Omental fat pad (tissue), 4 donors: ENCODE measurements around the gene ZC3H14. TPM values are rescaled to one million over a fixed set of nuclear protein-coding genes. Genes with fewer than 3 reads are reported as not detected.
A peak's percentile ranks its signal among the peaks of the same experiment; 100 is the strongest.

ENCODE experiments used
- ATAC-seq: fragments of 150-250 bp; one replicate; pipeline ENCODE4 v1.9.1; 2016; ENCODE audit warnings: mild to moderate bottlenecking, moderate library complexity; ENCODE audit not compliant: low FRiP score
- DNase-seq: peaks from one replicate; pipeline ENCODE4 v3.0.0-alpha.2; 2019; ENCODE audit warnings: low spot score
- CTCF ChIP-seq, 3 donors: fragments of 450-650 bp; IDR thresholded peaks; one replicate each; pipeline ENCODE4 v1.5.1; 2016 to 2017; ENCODE audit warnings: antibody characterized with exemption in 3 of 3, mild to moderate bottlenecking in 3 of 3, moderate library complexity in 2 of 3
- total RNA-seq, 4 donors: library from RNA; depleted of rRNA; stranded (reverse); fragments of >200 nt; gene quantifications; one replicate each; pipeline ENCODE4 v1.1.0, GENCODE V29; 2016

The ZC3H14 gene
- total RNA-seq, 4 donors from 2014 or later, result 66.2 to 72.8 (median 69.5) TPM

- DNase-seq (no peak), ATAC-seq (no peak)
- TF ChIP-seq CTCF (IDR thresholded peaks at IDR 0.05), result no peak
Observed at GRCh38 chr14:88551980-88552431, 10.8 kb upstream of the ZC3H14 start.

GRCh38 chr14:88552876-88553275 lies 10.0 kb upstream of the ZC3H14 start:
- ATAC-seq (no peak), DNase-seq (no peak)
- TF ChIP-seq CTCF (IDR thresholded peaks at IDR 0.05), result no peak

DNA sequence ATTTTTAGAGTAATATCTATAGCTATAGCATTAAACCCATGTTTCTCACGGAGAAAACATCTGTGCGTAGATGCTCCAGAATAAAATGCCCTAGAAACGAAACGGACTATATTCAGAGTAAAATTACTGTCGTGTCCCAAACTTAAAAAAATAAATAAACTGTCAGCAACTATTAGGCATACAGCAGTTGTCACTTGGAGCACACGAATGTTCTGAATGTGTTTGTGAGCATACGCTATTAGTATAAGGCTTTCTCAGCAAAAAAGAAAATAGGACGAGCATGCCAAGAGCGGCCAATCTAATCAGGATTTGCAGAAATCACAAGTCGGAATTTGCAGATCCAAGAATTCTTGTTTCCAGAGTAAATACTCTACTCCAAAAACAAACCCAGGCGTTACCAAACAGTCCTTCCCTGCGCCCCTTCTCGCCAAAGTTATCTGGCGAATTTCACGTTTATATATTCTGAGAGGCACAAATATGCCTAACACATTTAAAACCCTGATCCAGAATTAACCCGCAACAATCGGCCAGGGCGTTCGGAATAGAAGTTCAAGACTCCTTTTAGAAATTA lies 8.9 kb upstream of the ZC3H14 start:
- ATAC-seq (no peak), DNase-seq (no peak)
- TF ChIP-seq CTCF (IDR thresholded peaks at IDR 0.05), result no peak

DNA sequence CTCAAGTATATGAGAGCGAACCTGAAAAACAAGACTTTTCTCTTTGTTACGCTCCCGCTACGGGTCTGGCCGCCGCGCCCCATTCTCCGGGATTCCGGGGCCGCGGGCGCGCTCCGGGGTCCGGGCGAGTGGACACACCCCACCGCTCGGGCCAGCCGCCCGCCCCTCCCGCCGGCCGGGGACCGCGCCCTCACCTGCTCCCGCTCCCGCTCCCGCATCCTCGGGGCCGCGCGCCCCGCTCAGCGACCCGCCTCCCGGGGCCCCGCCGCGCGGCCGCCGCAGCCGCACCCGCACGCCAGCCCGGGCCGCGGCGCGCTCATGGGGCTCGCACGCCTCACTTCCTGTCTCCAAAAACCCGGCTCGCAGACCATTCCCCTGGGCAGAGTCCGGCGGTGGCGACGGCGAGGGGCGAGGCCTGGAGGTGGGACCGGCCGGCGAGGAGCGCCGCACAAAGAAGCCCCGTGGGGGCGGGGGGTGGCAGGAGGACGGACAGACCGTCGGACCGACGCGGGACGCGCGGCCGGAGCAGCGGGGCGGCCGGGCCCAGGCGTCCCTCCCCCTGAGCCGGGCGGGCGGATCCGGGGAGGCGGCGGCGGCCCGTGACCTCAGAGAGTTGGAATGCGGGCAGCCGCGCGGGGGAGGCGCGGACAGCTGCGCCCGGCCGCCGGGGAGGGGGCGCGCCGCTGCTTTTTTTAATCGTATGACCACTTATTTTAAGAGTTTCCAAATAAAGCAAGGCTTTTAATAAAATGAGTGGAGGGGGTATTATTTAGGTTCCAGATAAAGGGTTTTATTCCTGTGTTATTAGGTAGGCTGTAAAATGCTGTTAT lies 8.2 kb upstream of the ZC3H14 start, which contains the start of gene PTPN21:
PTPN21 (minus strand) TSS at position 551 of the 830 bp plus-strand sequence. CDS start 4,590 bp downstream, outside the sequence.
- DNase-seq, result no peak
- no peak for TF ChIP-seq CTCF (IDR thresholded peaks at IDR 0.05)
- peak; percentile 87 for ATAC-seq

- no peak for DNase-seq
- no peak for TF ChIP-seq CTCF (IDR thresholded peaks at IDR 0.05)
- ATAC-seq, result no peak
Observed at GRCh38 chr14:88556581-88556980, 6.3 kb upstream of the ZC3H14 start.

DNA sequence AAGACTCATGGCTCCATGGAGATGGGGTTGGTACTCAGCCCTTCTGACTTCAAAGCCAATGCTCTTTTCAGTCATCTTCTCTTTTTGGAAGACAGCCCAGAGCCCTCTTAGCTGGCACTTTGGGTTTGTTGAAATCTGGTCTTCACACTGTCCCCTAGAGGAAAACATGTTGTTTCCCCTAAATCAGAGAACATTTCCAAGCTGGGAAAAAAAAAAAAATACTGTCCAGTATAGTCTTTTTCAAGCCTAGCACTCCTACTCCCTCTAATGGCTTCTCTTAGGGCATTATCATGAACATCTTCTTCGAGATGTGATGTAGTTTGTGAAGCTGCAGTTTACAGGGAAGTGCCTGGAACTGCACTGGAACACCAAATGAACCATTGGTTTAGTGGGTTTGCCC lies 3.0 kb upstream of the ZC3H14 start:
- ATAC-seq, result no peak
- TF ChIP-seq CTCF (IDR thresholded peaks at IDR 0.05), result no peak
- no peak for DNase-seq

DNA sequence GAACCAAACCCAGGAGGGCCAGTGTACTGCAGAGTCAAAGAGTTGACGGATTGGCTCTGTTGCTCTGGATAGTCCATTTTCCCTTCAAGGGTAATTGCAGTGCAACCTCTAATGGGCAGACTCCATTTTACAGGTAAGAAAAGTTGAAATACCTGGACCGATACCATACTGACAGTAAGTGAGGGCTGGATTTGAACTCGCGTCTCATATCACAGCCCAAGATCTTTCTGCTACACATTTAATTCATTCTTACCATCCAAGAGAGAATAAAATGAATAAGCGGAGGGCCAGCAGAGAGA lies 356 bp upstream of the ZC3H14 start:
- ATAC-seq, result no peak
- DNase-seq, result no peak

More for the DNA sequence above, 356 bp upstream of the ZC3H14 start:
- TF ChIP-seq CTCF (IDR thresholded peaks at IDR 0.05), result no peak
